Ovary (tissue), 9 donors: ENCODE data around the gene KDM4C. TPM values are rescaled to one million over a fixed set of nuclear protein-coding genes. Genes with fewer than 3 reads are reported as not detected.

Source experiments
- DNase-seq, 5 donors: peaks; one replicate each; pipeline ENCODE4 v3.0.0-alpha.2; 2019 to 2020
- H3K27ac ChIP-seq, 2 donors: fragments of 200-600 bp; one replicate each; pipeline versions ENCODE4 v1.5.1 to v1.8.0; 2019 to 2022
- H3K27me3 ChIP-seq: fragments of 200-600 bp; one replicate; pipeline ENCODE4 v1.8.0; 2022
- H3K36me3 ChIP-seq: fragments of 200-600 bp; sonication (generic); one replicate; pipeline ENCODE4 v1.5.1; 2019
- H3K4me1 ChIP-seq: one replicate; pipeline ENCODE4 v1.8.1; 2013; ENCODE audit warnings: mild to moderate bottlenecking, moderate library complexity; ENCODE audit not compliant: insufficient read depth
- H3K4me3 ChIP-seq: fragments of 200-600 bp; sonication (generic); one replicate; pipeline ENCODE4 v1.5.1; 2017
- H3K9me3 ChIP-seq, 2 donors: fragments of 200-600 bp in 1 of 2; sonication (generic) in 1 of 2; one replicate each; pipeline versions ENCODE4 v1.5.1 to v1.8.1; 2013 to 2019; ENCODE audit warnings: mild to moderate bottlenecking in 1 of 2, moderate library complexity in 1 of 2
- EP300 ChIP-seq: sonication (generic); formaldehyde crosslinking; IDR thresholded peaks from one replicate; pipeline ENCODE4 v1.6.1; 2017; ENCODE audit warnings: antibody characterized with exemption
- POLR2A ChIP-seq: fragments of 450-650 bp; IDR thresholded peaks from one replicate; pipeline ENCODE4 v1.6.1; 2017; ENCODE audit warnings: antibody characterized with exemption, mild to moderate bottlenecking, moderate library complexity
- WGBS, 3 donors: extraction: QIAGEN DNeasy Blood & Tissue Kit in 1 of 3; methylation state at CpG; one replicate each; pipeline versions ENCODE4 v1.1.5 to v1.1.7; 2013 to 2017; 5-methylcytosine and 5-hydroxymethylcytosine counted together
- intact Hi-C, 4 donors: fragments of 100-400 bp; cut with DNase I; formaldehyde crosslinking; loops; one replicate each; pipeline versions ENCODE4 v1.11.0 to v1.15.1; 2022 to 2023
- polyA plus RNA-seq, 2 donors: library from polyadenylated mRNA; stranded (reverse); fragments of 200-250 nt in 1 of 2; fragments of 350-450 nt in 1 of 2; fragmentation: Illumina TruSeq in 1 of 2; extraction: RNeasy Lipid Tissue Mini Kit (QIAGEN cat#74804) in 1 of 2; gene quantifications; one replicate each; pipeline ENCODE4 v1.2.3, GENCODE V29; 2013 to 2014
- total RNA-seq, 7 donors: library from RNA; depleted of rRNA in 2 of 7; stranded (reverse); fragments of >200 nt in 2 of 7; fragmentation: NEBNext Ultra II Directional in 3 of 7; extraction: Animal tissue kit (Norgen Biotek cat#: 25700) in 3 of 7; gene quantifications; one replicate each; pipeline versions ENCODE4 v1.1.0 to v1.2.4, GENCODE V29; 2016 to 2023
- TF ChIP-seq, protein P1 (sequence below), 3 donors: fragments of 450-650 bp in 2 of 3; fragments of 200-600 bp in 1 of 3; IDR thresholded peaks; one replicate each; pipeline versions ENCODE4 v1.5.1 to v1.8.0; 2016 to 2022; ENCODE audit warnings: antibody characterized with exemption in 3 of 3, mild to moderate bottlenecking in 1 of 3
- donor health status: DM: no; HTN: no; CAD: no; lungs with moderate emphysema.
- donor health status: DM: no; HTN: no; CAD: no.
- donor health status: Bipolar disorder and iron deficiency.
- donor health status: DM: yes; HTN: yes; CAD: no.
- donor health status: DM: no; HTN: no; CAD: no.
- donor health status: DM: yes; HTN: yes; CAD: no.

KDM4C gene
- total and polyA plus RNA-seq, 9 donors: 9.5 to 35.6 (median 26.7) TPM

DNA sequence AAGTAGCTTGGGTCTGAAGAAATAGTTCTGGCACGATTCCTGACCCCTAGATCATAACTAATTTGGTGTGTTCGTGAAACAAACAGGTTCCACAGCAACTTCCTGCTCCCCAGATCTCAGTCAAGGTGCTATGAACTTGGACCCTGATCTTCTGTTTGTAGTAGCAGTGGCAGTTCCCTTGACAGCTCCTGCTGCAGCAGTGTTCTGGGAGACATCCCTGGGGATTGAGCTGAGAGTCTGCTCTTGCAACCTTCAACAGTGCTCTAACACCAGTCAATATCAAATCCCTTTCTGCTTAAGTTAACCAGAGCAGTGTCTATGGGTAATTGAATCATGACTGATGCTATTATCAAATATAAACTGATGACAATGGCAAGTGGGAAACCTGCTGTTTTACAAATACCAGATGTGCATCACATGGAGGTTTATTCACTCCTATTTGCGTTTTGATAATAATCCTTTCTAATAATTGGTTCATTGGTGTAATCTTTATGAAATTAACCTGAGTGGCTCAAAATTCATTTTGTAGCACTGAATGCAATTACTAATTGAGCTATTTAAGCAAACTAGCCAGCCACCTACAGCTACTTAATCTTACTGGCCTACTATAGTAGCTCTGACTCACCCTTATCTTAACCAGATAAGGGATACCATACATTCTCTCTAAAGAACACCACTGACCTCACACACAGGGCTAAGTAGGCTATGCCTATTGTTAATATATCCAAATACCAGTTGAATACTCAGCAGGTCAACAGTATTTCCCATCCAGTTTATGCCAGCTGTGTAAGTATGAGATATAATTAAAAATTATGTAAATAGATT lies 21.9 kb downstream of the KDM4C start:
- Histone ChIP-seq H3K36me3 (no peaks in the 10 kb centered on the region), H3K27me3 (no peaks in the 10 kb centered on the region), H3K27ac (no peak overlapping the region), H3K4me3 (no peak overlapping the region), H3K9me3 (no peaks in the 10 kb centered on the region), H3K4me1 (no peaks in the 10 kb centered on the region)
- 85 to 87% (median 85%) methylated on average over 3 of the region's 3 CpGs for WGBS, 3 donors
- intact Hi-C loops: no loop called here
- no peak for TF ChIP-seq POLR2A
- TF ChIP-seq EP300: no peak
- TF ChIP-seq, protein P1, sequence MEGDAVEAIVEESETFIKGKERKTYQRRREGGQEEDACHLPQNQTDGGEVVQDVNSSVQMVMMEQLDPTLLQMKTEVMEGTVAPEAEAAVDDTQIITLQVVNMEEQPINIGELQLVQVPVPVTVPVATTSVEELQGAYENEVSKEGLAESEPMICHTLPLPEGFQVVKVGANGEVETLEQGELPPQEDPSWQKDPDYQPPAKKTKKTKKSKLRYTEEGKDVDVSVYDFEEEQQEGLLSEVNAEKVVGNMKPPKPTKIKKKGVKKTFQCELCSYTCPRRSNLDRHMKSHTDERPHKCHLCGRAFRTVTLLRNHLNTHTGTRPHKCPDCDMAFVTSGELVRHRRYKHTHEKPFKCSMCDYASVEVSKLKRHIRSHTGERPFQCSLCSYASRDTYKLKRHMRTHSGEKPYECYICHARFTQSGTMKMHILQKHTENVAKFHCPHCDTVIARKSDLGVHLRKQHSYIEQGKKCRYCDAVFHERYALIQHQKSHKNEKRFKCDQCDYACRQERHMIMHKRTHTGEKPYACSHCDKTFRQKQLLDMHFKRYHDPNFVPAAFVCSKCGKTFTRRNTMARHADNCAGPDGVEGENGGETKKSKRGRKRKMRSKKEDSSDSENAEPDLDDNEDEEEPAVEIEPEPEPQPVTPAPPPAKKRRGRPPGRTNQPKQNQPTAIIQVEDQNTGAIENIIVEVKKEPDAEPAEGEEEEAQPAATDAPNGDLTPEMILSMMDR (IDR thresholded peaks at IDR 0.05): no peak
- no peak for DNase-seq

DNA sequence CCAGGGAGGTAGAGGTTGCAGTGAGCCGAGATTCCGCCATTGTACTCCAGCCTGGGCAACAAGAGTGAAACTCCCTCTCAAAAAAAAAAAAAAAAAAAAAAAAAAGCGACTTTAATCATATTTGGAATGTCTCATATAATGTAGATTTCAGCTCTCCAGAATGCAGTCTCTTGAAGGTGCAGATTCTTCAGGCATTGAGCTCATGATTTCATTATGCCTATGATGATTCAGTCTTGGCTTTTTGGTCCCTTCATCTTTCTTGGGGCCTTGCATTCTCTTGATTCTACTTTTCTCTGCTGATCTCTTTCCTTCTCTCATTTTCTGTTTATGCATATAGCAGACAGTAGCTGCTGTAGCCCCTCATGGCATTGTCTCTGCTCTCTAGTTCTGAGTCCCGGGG lies 22.9 kb downstream of the KDM4C start:
- no peak overlapping the region for H3K4me3 ChIP-seq
- H3K9me3 ChIP-seq: no peaks in the 10 kb centered on the region
- H3K36me3 ChIP-seq: no peaks in the 10 kb centered on the region
- DNase-seq: no peak
- intact Hi-C loops: no loop called here
- H3K4me1 ChIP-seq: no peaks in the 10 kb centered on the region
- H3K27me3 ChIP-seq: no peaks in the 10 kb centered on the region
- WGBS, 3 donors: 93 to 94% (median 93%) methylated on average over 4 of the region's 4 CpGs
- H3K27ac ChIP-seq: no peak overlapping the region
- TF ChIP-seq EP300 (no peak), POLR2A (no peak)
- TF ChIP-seq, protein P1 (IDR thresholded peaks at IDR 0.05): no peak

DNA sequence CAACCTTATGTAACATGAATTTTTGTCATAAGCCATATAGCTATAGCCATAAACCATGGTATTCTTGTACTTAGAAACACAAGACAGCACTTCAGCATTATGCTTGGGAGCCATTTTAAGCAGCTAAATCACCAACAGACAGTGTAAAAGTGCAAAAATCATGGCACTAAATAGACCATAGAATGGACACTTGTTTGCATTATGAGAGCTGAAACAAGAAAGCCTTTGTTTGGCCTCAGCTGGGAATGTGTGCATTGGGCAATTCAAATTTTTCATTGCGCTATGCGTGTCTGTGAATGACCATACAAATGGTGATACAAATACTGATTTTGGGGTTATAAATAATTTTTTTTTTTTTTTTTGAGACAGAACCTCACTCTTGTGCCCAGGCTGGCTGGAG lies 23.7 kb downstream of the KDM4C start:
- no peak overlapping the region for H3K27ac ChIP-seq
- DNase-seq: no peak
- no peaks in the 10 kb centered on the region for H3K4me1 ChIP-seq
- no peaks in the 10 kb centered on the region for H3K36me3 ChIP-seq
- intact Hi-C loops: no loop called here
- no peaks in the 10 kb centered on the region for H3K27me3 ChIP-seq
- WGBS, 3 donors: 49 to 97% (median 50%) methylated on average over 2 of the region's 2 CpGs
- H3K4me3 ChIP-seq: no peak overlapping the region
- H3K9me3 ChIP-seq: no peaks in the 10 kb centered on the region
- TF ChIP-seq EP300: no peak
- TF ChIP-seq, protein P1 (IDR thresholded peaks at IDR 0.05): no peak
- TF ChIP-seq POLR2A: no peak

DNA sequence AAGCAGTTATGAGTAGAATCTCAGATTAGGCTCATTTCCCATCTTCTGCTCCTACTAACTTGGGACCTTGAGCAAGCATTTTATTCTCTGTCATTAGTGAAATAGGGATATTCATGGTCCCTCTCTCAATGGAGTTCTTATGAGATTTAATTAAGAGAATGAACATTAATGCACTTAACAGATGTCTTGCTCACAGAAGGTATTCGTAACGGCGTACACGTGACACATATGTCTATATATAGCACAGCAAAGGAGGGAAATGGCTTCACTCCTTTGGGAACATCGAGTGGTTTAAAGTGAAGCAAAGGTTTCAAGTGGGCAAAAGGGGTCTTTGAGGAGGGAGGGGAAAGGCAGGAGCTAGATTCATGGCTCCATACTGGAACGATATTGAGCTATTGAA lies 24.6 kb downstream of the KDM4C start:
- Histone ChIP-seq H3K4me1 (peaks cover under 1% of the 10 kb centered on the region), H3K27ac (no peak overlapping the region), H3K36me3 (no peaks in the 10 kb centered on the region), H3K9me3 (no peaks in the 10 kb centered on the region), H3K27me3 (no peaks in the 10 kb centered on the region), H3K4me3 (no peak overlapping the region)
- WGBS, 3 donors: 89 to 94% (median 89%) methylated on average over 6 of the region's 6 CpGs
- TF ChIP-seq, protein P1 (IDR thresholded peaks at IDR 0.05): no peak
- TF ChIP-seq POLR2A (no peak), EP300 (no peak)
- no peak for DNase-seq
- intact Hi-C loops: no loop called here
